SK-MEL-5 (cell line): ENCODE results near the gene TMEM270. TPM values are rescaled to one million over a fixed set of nuclear protein-coding genes. Genes with fewer than 3 reads are reported as not detected.
"Not testable (repeated sequence)": the region's sequence is repeated elsewhere in the genome, so short reads cannot be mapped to it uniquely, and the experiment has no call there.

Experiments used
- DNase-seq: peaks from one replicate; pipeline ENCODE4 v3.0.0-alpha.2; 2016; ENCODE audit warnings: low read depth, low spot score
- in situ Hi-C: cut with HindIII; loops from 2 replicates; pipeline ENCODE4 v1.10.0; 2016; ENCODE audit warnings: low sequenced_read_pairs, high pct_unique_total_duplicates, low pct_unique_long_range_greater_than_20kb
- total RNA-seq: library from RNA; depleted of rRNA; stranded (reverse); fragments of >200 nt; shearing (Covaris generic); gene quantifications from 2 replicates; pipeline ENCODE4 v1.2.3, GENCODE V29; 2014

The TMEM270 gene
- total RNA-seq, 1 experiment from 2014 or later: not detected

DNA sequence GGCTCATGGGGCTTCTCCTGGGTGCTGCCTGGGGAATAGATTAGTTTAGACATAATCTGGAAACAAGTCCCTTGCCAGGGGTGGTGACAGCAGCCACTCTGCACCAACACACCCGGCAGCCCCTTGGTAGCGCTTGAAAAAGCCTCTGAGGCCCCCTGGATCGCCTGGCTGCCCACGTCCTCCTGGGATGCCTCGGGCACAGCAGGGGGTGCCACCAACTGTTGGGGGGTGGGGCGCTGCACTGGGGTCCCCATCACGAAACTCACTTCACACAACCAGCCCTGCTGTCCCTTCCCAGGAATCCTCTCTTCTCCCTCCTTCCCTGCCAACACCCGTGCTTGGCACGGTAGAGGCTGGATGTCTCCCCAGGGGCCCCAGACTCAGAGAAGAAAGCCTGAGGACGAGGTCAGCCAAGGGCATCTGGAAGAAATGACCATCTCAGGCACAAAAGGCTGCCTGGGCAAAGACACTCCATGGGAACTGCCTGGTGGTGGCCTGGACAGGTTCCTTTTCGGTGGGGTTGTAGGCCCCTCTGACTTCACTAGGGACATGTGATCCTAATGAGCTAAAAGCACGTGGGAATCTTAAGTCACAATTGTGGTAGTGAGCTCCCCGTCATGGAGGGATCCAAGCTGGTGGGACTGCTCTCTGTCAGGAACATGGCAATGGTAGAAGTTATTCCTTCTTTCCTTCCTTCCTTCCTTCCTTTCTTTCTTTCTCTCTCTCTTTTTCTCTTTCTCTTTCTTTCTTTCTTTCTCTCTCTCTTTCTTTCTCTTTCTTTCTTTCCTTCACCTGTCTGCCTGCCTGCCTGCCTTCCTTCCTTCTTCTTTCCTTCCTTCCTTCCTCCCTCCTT lies 11.3 kb downstream of the TMEM270 start:
- no peak for DNase-seq
- in situ Hi-C loops: no loop called here

- in situ Hi-C loops: no loop called here
- DNase-seq: no peak
These were observed 15.4 kb downstream of the TMEM270 start for GRCh38 chr7:73876361-73876760.

- no peak for DNase-seq
- in situ Hi-C loops: no loop called here
These were observed 16.0 kb downstream of the TMEM270 start for GRCh38 chr7:73876973-73877372.

- DNase-seq: no peak
- in situ Hi-C loops: no loop called here
These were observed 19.2 kb downstream of the TMEM270 start for GRCh38 chr7:73879977-73880681.

DNA sequence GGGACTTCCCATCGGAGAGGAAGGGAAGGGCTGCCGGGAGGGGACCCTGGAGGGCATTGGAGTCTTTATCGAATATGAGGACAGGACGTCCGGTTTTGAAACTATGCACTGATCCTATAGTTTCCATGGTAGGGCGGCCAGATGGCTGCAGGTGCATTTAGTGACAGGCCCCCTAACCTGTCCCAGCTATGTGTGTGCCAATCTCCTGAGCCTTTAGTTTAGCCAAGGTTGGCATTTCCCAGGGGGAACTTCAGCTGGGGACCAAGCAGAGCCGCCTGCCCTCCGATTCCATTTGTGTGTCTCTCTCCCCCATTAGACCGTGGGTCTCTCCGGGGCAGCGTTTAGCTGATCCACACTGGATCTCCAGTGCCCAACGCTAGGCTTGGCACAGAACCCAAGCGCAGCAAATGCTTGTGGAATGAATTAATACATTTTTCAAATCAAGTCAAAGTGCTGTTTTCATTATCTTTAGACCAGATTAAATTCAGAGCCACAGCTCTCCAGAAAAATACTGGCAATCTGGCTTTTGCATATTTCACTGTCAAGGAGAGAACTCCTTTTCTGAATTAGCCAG lies 19.9 kb downstream of the TMEM270 start:
- DNase-seq: no peak
- in situ Hi-C loops: no loop called here

- in situ Hi-C loops: no loop called here
- DNase-seq: no peak
These were observed 20.5 kb downstream of the TMEM270 start for GRCh38 chr7:73881352-73882046.

- in situ Hi-C loops: no loop called here
- DNase-seq: no peak
These were observed 21.1 kb downstream of the TMEM270 start for GRCh38 chr7:73882047-73882402.

DNA sequence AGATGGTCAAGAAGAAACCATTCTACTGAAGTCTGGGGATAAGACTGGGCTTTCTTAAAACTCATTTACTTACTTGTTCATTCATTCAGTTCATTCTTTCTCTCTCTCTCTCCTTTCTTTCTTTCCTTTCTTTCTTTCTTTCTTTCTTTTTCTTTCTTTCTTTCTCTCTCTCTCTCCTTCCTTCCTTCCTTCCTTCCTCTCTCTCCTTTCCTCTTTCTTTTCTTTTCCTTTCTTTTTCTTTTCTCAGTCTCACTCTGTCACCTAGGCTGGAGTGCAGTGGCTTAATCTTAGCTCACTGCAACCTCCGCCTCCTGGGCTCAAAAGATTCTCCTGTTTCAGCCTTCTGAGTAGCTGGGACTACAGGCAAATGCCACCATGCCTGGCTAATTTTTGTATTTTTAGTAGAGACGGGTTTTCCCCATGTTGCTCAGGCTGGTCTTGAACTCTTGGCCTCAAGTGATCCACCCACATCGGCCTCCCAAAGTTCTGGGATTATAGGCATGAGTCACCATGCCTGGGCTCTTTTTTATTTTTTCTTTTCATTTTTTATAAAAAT lies 24.0 kb downstream of the TMEM270 start:
- DNase-seq, in situ Hi-C loops: not testable (repeated sequence)

DNA sequence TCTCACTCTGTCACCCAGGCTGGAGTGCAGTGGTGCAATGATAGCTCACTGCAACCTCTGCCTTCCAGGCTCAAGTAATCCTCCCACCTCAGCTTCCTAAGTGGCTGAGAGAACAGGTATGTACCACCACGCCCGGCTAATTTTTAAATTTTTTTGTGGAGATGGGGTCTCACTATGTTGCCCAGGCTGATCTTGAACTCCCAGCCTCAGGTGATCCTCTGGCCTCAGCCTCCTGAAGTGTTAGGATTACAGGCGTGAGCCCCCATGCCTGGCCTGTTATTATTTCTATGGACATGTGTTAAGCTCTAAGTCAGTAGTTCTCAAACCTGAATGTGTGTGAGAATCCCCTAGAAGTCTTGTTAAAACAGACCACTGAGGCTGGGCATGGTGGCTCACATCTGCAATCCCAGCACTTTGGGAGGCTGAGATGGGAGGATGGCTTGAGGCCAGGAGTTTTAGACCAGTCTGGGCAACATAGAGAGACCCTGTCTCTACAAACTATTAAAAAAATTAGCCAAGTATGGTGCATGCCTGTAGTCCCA lies 24.5 kb downstream of the TMEM270 start:
- DNase-seq: no peak
- in situ Hi-C loops: no loop called here

DNA sequence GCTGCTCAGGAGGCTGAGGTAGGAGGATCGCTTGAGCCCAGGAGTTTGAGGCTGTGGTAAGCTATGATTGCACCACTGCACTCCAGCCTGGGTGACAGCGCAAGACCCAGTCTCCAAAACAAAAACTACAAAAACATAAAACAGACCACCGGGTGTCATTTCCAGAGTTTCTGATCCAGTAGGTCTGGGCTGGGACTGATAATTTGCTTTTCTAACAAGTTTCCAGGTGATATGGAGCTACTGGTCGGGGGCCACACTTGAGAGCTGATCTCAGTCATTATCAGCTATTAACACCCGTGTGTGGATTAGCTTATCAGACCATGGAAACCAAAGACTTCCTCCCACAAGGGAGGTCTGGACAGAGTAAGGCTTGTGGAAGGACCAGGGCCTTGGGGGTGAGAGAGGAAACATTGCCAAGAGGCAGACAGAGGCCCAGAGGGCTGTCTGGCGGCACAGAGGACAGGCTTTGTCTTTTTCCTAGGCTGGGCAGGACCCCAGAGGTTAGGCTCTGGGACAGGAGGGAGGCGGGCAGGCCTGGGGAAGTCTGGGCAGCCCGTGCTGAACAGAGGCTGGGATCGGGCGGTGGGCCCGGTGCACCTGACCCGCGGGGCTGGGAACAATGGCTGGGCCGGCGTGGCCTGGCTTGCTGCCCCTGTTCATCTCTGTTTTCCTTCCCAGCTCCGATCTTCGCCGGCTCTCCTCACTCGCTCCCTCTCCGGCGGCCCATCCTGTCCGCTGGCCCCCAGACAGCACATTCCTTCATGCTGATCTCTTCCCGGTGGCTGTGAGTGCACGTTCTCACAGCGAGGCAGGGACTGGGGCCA lies 25.2 kb downstream of the TMEM270 start:
- DNase-seq: no peak

DNA sequence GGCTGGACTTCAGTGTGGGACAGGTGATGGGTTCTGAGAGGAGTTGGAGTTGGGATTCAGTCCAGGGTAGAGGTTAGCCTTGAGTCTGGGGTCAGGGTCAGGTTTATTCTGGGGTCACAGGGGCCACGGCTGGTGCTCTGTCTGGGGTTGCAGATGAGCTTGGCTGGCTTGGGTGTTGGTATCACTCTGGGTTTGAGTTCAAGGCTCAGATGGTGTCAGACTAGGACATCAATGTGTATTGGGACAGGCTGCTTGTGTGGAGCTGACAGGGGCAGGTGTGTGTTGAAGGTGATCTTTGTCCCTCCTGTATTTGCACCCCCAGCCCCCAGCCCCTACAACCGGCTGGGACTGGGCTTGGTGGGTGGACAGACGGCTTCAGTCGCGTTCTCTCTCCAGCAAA lies 26.8 kb downstream of the TMEM270 start:
- no peak for DNase-seq
- in situ Hi-C loops: no loop called here

More for the DNA sequence above, 25.2 kb downstream of the TMEM270 start:
- in situ Hi-C loops: no loop called here

- in situ Hi-C loops: no loop called here
- DNase-seq: peak; percentile 63
These were observed 28.0 kb downstream of the TMEM270 start for GRCh38 chr7:73888959-73889358.

DNA sequence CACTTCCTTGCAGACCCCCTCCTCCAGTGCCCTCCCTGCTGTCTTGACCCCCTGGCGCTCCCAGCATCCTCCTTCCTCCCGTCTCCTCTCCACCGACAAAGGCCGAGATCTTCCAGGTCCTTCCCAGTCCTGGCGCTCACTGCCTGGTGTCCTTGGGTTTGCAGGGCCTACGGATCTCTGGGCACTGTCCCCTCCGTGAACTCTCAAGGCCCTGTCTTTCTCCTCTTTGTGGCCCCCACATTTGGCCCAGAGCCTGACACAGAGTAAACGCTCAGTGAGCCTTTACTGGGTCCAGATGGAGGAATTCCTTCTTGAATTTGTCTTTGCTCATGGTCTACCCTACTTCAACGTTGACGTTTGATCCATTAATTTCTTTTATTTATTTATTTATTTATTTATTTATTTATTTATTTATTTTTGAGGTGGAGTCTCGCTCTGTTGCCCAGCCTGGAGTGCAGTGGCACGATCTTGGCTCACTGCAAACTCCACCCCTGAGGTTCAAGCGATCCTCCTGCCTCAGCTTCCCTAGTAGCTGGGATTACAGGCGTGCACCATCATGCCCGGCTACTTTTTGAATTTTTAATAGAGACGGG lies 29.7 kb downstream of the TMEM270 start:
- in situ Hi-C loops: no loop called here
- no peak for DNase-seq

DNA sequence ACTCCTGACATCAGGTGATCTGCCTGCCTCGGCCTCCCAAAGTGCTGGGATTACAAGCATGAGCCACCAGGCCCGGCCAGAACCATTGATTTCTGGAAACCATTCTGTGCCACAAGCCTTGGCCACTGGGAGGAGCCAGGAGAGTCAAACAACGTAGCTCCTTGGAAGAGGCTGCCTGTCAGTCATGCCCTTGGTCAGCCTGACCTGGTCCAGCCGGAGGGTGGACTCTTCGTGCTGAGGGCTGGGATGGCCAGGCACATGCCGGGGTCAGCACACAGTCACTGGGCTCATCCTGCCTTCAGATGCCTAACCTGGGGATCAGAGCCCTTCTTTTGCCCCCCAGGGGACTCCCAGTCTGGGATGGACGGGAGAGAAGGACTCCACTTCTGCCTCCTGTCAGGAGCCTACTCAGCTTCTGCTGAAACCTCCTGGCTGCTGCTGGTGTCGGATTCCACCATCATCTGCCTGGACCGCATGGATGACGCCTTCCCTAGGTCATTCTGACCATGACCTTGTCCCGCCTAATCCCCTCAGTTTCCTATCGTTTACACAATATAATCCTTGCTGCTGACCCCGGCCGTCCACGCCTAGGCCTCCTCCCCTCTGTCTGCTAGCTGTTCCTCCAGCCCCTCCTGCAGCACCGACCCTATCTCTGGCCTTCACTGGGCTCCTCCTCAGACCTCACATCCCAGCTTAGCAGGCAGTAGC lies 30.4 kb downstream of the TMEM270 start:
- DNase-seq: peak; percentile 59
- in situ Hi-C loops: no loop called here

DNA sequence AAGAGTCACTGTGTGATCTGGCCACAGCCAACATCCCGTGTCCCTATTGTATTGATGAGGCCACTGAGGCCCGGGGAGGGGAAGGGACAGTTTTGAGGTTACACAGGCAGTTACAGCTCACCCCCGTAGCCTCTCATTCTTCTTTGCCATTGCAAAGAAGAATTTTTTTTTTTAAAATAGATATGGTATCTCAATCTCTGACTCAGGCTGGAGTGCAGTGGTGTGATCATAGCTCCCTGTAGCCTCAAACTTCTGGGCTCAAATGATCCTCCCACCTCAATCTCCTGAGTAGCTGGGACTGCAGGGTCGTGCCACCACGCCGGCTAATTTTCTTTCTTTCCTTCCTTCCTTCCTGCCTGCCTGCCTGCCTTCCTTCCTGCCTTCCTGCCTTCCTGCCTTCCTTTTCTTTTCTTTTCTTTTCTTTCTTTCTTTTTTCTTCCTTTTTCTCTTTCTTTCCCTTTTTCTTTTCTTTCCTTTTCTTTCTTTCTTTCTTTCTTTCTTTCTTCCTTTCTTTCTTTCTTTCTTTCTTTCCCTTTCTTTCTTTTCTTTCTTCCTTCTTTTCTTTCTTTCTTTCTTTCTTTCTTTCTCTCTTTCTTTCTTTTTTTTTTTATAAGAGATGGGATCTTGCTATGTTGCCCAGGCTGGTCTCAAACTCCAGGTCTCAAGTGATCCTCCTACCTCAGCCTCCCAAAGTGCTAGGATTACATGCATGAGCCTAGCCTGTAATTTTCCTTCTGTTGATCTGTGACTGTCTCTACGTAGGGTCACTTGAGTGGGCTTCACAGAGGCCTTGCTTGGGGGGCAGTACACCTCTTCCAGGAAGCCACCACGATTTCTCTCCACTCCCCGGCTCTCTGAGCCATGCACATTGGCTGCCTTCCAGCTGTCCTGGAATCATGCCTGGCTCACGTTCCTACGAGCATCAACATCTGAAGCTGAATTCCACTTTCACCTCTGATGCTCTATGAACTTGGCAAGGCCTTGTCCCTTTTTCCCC lies 31.3 kb downstream of the TMEM270 start:
- no peak for DNase-seq
- in situ Hi-C loops: no loop called here
